ENCODE results near the gene KCNIP3.

GRCh38 chr2:95326433-95327140, 29.4 kb downstream of the KCNIP3 start:
- no peak for TF ChIP-seq CTCF (conservative IDR thresholded peaks at IDR 0.05)
- TF ChIP-seq ZFX (IDR thresholded peaks at IDR 0.05) = no peak

Measured in C4-2B (cell line).